Activated T-cell treated with anti-CD3 and anti-CD28 coated beads, Interleukin-2, amount 50 U/mL, for 4 hours (primary cell): ENCODE results near the gene RFX6. TPM values are rescaled to one million over a fixed set of nuclear protein-coding genes. Genes with fewer than 3 reads are reported as not detected.
"Not testable (repeated sequence)": the region's sequence is repeated elsewhere in the genome, so short reads cannot be mapped to it uniquely, and the experiment has no call there.

Source experiments
- ATAC-seq, 2 donors: fragments of 200-7000 bp; cut with Tn5 transposase; one replicate each; pipeline ENCODE4 v1.10.0; 2021
- DNase-seq: peaks from one replicate; pipeline ENCODE4 v3.0.0-alpha.2; 2020
- H3K27me3 Mint-ChIP-seq: one replicate; pipeline ENCODE4 v1.8.0; 2021; ENCODE audit warnings: low read depth, mixed read lengths
- H3K36me3 Mint-ChIP-seq: one replicate; pipeline ENCODE4 v1.8.0; 2022; ENCODE audit warnings: mixed read lengths; ENCODE audit not compliant: insufficient read depth
- H3K4me1 Mint-ChIP-seq: one replicate; pipeline ENCODE4 v1.8.0; 2021; ENCODE audit warnings: low read depth, mixed read lengths
- H3K4me3 Mint-ChIP-seq: one replicate; pipeline ENCODE4 v1.8.0; 2021; ENCODE audit warnings: mild to moderate bottlenecking, moderate library complexity, mixed read lengths
- H3K9me3 Mint-ChIP-seq: one replicate; pipeline ENCODE4 v1.8.0; 2021; ENCODE audit warnings: mixed read lengths
- total RNA-seq, 3 donors: library from RNA; stranded (reverse); gene quantifications; one replicate each; pipeline ENCODE4 v1.2.1, GENCODE V29; 2021

Gene RFX6, protein sequence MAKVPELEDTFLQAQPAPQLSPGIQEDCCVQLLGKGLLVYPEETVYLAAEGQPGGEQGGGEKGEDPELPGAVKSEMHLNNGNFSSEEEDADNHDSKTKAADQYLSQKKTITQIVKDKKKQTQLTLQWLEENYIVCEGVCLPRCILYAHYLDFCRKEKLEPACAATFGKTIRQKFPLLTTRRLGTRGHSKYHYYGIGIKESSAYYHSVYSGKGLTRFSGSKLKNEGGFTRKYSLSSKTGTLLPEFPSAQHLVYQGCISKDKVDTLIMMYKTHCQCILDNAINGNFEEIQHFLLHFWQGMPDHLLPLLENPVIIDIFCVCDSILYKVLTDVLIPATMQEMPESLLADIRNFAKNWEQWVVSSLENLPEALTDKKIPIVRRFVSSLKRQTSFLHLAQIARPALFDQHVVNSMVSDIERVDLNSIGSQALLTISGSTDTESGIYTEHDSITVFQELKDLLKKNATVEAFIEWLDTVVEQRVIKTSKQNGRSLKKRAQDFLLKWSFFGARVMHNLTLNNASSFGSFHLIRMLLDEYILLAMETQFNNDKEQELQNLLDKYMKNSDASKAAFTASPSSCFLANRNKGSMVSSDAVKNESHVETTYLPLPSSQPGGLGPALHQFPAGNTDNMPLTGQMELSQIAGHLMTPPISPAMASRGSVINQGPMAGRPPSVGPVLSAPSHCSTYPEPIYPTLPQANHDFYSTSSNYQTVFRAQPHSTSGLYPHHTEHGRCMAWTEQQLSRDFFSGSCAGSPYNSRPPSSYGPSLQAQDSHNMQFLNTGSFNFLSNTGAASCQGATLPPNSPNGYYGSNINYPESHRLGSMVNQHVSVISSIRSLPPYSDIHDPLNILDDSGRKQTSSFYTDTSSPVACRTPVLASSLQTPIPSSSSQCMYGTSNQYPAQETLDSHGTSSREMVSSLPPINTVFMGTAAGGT
- total RNA-seq: not detected

DNA sequence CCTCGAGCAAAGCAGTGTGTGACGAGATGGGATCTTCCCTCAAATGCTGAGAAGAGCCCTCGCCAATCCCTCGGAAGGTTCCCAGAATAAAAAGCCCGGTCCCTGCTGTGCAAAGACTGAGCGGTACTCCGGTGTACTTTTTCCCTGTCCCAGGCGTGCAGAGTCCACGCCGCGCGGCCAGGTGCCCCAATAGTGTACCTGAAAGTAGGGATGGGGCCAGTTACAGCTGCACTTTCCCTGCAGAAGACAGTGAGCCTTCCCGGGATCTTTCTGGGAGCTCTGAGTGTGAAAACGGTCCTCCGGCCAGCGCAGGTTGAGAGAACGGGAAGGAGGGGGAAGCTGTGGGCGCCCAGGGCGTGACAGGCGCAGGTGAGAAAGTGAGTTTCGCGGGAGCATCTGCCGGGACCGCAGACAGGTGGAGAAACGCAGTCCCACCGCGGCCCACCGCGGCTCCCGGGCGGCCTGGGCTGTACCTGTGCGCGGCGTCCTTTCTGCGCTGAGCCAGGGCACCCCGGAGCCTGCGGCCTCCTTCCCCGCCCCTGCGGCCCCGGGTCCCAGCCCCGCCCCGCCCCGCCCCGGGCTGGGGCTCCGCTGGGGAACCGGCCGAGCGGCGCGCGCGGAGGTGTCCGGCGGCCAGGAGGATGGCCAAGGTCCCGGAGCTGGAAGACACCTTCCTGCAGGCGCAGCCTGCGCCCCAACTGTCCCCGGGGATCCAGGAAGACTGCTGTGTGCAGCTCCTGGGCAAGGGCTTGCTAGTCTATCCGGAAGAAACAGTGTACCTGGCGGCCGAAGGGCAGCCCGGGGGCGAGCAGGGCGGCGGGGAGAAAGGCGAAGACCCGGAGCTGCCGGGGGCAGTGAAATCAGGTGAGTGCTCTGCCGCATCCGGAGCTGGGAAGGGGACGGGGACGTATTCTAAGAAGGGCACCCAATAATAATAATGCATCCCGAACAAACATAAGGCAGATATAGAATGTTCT lies at the start of gene RFX6:
RFX6 (plus strand) TSS at position 608 of the 977 bp plus-strand sequence; CDS start at position 642, 34 bp downstream.
- ATAC-seq (peak; percentile 32 to 34), DNase-seq (no peak)
- H3K4me1 Mint-ChIP-seq: peaks cover 11% of the 10 kb centered on the region
- no peaks in the 10 kb centered on the region for H3K9me3 Mint-ChIP-seq
- peaks cover 29% of the 10 kb centered on the region for H3K27me3 Mint-ChIP-seq
- no peaks in the 10 kb centered on the region for H3K36me3 Mint-ChIP-seq
- H3K4me3 Mint-ChIP-seq: no peak within 1 kb of the TSS

DNA sequence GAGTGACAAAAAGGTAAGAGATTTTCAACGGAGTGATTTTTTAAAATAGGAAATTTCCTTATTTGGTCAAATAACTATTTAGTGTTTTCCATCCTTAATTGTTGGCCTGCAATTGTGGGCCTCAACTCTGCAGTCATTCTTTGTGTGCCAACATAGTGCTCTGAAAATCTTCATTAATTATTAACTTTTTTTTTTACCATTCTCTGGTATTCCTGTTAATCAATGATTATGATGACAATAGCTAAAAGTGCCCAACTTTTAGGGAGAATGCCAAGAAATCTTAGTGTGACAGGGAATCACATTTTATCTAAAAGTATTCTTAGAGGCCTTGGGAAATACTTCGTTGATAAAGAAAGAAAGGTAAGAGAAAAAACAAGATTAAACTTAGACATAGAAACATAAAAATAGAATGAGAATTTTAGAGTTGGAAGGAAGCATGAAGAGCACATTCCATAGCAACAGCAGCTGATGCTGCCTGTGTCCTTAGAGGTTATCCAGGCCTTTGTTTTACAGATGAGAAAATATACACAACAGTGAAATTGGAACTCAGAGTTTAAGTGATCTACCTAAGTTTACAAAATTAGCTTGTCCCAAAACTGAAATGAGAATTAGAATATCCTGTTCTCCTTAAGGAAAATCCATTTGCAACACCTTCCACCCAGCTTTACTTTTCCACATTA lies 49.3 kb upstream of the RFX6 start:
- peaks cover 14% of the 10 kb centered on the region for H3K9me3 Mint-ChIP-seq
- no peaks in the 10 kb centered on the region for H3K27me3 Mint-ChIP-seq
- H3K36me3 Mint-ChIP-seq: no peaks in the 10 kb centered on the region
- no peaks in the 10 kb centered on the region for H3K4me1 Mint-ChIP-seq
- DNase-seq (no peak), ATAC-seq (no peak)
- H3K4me3 Mint-ChIP-seq: no peak overlapping the region

DNA sequence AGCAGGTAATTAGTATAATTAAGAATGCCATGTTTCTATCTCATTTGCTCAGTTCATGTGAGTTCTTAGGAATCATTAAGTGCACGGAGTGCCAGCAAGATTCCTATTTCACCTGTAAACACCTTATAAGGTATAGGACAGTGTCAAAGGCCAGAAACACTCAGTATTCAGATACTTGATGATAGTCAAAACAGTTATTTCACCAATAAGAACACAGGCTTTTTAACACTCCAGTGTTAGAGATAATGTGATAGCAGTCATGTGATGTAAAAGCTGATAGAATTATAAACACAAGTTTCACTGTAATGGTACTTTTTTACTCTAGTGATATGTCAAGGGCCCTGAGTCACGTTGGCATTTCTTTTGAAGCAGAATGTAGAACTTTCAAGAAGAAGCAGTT lies 48.1 kb upstream of the RFX6 start, which contains the start of gene GPRC6A:
GPRC6A (minus strand) TSS at position 101 of the 400 bp plus-strand sequence; CDS start at position 31, 70 bp downstream.
- ATAC-seq (no peak), DNase-seq (no peak)
- Mint-ChIP-seq H3K9me3 (peaks cover 7% of the 10 kb centered on the region), H3K4me3 (no peak within 1 kb of the TSS), H3K36me3 (no peaks in the 10 kb centered on the region), H3K4me1 (no peaks in the 10 kb centered on the region), H3K27me3 (no peaks in the 10 kb centered on the region)

DNA sequence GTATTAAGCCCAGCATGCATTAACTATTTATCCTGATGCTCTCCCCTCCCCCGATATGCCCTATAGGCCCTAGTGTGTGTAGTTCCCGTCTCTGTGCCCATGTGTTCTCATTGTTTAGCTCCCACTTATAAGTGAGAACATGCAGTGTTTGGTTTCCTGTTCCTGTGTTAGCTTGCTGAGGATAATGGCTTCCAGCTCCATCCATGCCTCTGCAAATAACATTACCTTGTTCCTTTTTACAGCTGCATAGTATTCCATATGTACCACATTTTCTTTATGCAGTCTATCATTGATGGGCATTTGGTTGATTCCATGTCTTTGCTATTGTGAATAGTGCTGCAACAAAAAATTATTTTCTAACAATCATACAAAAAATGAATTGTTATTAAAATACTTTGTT lies 42.5 kb upstream of the RFX6 start:
- ATAC-seq, H3K9me3 Mint-ChIP-seq, H3K27me3 Mint-ChIP-seq, H3K4me3 Mint-ChIP-seq, H3K4me1 Mint-ChIP-seq, H3K36me3 Mint-ChIP-seq, DNase-seq: not testable (repeated sequence)

DNA sequence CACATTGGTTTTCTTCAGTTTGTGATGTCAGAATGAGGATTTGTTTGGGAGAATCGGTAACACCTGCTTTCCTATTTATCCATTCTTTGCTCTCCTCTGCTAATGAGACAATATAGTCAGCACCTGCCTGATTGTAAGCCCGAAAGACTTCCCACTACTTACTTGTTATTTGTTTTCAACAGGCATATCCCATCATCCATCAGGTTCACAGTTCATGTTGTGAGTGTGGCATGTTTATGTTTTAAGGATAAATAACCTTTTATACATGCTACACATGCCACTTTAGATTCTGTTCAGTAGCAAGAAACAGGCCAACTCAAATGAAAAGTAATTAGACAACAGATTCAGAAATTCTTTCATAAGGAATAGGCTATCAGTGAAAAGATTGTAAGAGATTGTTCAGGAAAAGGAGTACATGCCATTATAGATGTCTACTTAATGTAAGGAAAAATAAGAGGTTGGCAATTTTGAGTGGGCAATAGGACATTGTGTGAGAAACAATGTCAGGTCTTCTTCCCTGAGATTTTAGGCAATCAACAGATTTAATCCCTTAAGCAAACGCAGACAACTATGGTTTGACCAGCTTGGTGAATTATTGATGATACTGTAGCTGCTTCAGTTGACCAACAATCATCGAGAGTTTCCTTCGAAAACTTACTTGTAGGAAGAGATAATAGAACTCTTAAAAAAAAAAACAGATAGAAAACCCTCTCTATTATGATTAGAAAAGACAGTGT lies 40.3 kb upstream of the RFX6 start:
- DNase-seq: no peak
- ATAC-seq: no peak
- H3K36me3 Mint-ChIP-seq: no peaks in the 10 kb centered on the region
- H3K9me3 Mint-ChIP-seq: no peaks in the 10 kb centered on the region
- no peaks in the 10 kb centered on the region for H3K27me3 Mint-ChIP-seq
- no peaks in the 10 kb centered on the region for H3K4me1 Mint-ChIP-seq
- no peak overlapping the region for H3K4me3 Mint-ChIP-seq

DNA sequence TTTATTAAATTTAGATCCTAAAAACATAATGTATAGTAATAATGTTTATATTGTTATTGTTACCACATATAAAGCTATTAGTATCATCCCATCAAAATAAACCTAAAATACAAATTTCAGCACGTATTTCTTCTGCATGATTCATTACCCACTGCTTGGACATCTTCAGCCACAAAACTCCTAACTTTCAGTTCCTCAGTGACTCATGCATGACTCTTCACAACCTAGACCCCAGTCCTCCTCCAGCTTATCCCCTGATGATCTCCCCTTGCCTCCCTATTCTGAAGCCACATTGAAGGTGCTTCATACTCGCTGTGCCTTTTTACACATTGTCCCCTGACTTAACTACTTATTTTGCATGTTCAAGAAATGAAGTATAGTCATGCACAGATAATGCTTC lies 37.0 kb upstream of the RFX6 start:
- Mint-ChIP-seq H3K36me3 (no peaks in the 10 kb centered on the region), H3K4me1 (no peaks in the 10 kb centered on the region), H3K27me3 (no peaks in the 10 kb centered on the region), H3K4me3 (no peak overlapping the region), H3K9me3 (no peaks in the 10 kb centered on the region)
- ATAC-seq (no peak), DNase-seq (no peak)

DNA sequence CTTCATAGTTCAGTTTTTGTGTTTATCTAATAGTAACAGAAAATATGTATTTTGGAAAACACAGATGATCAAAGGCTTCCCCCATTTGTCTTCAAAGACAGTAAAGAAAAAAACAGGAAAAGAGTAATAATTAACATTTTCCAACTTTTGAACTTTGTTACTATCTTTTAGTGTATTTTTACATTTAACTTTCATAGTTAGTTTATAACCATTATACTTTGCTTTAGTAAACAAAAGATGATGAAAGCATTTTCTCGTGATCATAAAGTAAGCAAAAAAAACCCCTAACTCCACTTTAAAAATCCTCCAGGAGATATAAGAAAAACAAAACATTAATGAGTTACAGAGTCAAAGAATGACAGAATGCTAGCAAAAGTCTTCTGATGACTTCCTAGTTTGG lies 34.6 kb upstream of the RFX6 start:
- no peaks in the 10 kb centered on the region for H3K4me1 Mint-ChIP-seq
- H3K36me3 Mint-ChIP-seq: no peaks in the 10 kb centered on the region
- H3K4me3 Mint-ChIP-seq: no peak overlapping the region
- no peaks in the 10 kb centered on the region for H3K9me3 Mint-ChIP-seq
- DNase-seq (no peak), ATAC-seq (no peak)
- H3K27me3 Mint-ChIP-seq: no peaks in the 10 kb centered on the region

DNA sequence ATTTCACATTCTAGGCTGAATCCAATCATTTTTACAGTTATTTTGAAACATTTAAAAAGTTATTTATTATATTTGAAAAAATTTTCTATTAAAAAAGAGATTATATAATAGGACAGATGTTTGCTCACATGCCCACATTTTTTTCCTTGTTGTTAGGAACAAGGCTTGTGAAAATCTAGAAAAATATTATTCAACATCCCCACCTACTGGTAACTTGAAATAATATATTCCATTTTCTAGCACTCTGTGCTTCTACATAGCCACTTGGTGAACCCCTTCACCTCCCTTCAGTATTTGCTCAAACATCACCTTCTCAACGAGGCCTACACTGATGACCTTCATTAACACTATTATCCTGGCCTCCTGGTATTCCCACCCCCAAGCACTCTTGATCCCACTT lies 29.8 kb upstream of the RFX6 start:
- no peaks in the 10 kb centered on the region for H3K4me1 Mint-ChIP-seq
- H3K9me3 Mint-ChIP-seq: no peaks in the 10 kb centered on the region
- DNase-seq (no peak), ATAC-seq (no peak)
- peaks cover 6% of the 10 kb centered on the region for H3K27me3 Mint-ChIP-seq
- no peaks in the 10 kb centered on the region for H3K36me3 Mint-ChIP-seq
- no peak overlapping the region for H3K4me3 Mint-ChIP-seq

DNA sequence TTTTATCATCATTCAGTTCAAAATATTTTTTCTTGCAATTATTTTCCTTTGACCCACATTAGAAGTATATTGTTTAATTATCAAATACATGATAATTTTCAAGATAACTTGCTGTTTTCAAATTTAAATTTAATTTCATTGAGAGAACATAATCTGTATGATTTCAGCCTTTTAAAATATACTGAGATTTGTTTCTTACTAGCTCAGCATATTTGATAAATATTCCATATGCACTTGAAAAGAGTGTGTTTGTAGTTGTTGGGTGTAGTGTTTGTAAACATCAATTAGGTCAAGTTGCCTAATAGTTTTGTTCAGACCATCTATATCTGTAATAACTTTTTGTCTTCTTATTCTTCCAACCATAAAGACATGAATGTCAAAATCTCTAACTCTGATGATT lies 19.0 kb upstream of the RFX6 start:
- DNase-seq: no peak
- peaks cover 19% of the 10 kb centered on the region for H3K9me3 Mint-ChIP-seq
- no peak overlapping the region for H3K4me3 Mint-ChIP-seq
- H3K27me3 Mint-ChIP-seq: peaks cover 2% of the 10 kb centered on the region
- no peaks in the 10 kb centered on the region for H3K4me1 Mint-ChIP-seq
- no peaks in the 10 kb centered on the region for H3K36me3 Mint-ChIP-seq
- ATAC-seq: no peak

DNA sequence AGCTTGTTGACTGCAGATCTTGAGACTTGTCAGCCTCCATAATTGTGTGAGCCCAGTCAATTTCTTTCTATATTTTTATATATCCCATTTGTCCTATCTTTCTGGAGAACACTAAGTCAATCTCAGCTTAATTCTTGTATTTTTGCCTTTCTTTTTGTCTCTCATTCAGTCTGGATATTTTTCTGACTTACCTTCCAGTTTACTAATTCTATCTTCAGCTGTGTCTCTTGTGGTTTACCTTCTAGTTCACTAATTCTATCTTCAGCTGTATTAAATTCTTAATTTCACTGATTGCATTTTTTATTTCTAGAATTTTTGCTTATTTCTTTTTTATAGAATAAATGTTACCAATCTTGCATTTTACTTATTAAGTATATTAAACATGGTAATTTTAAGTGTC lies 17.8 kb upstream of the RFX6 start:
- Mint-ChIP-seq H3K9me3 (peaks cover 15% of the 10 kb centered on the region), H3K27me3 (no peaks in the 10 kb centered on the region), H3K4me3 (no peak overlapping the region), H3K4me1 (no peaks in the 10 kb centered on the region), H3K36me3 (no peaks in the 10 kb centered on the region)
- ATAC-seq (no peak), DNase-seq (no peak)

DNA sequence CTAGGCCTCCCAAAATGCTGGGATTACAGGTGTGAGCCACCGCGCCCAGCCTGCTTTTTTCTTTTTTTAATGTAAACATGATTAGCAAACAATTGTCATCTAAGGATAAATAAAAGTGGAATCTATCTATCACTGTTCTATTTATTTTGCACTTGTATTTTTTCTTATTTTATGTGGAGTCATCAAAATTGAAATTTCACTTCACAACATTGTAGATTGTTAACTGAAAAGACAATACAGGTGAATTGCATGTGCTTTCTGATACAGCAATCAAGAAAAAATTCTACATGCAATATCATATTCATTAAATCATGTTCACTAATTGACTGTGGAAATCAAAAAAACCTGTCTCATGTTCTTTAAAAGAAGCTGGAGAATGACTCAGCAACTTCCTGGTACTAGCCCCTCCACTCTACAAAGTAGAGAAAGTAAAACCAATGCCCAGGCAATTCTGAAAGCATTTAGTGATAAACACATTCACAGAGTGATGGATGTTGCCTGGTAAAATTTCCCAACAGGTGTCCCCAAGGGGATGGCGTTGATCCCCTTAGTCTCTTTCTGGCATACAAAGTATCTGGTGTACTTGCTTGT lies 10.7 kb upstream of the RFX6 start:
- no peaks in the 10 kb centered on the region for H3K9me3 Mint-ChIP-seq
- no peaks in the 10 kb centered on the region for H3K4me1 Mint-ChIP-seq
- no peak overlapping the region for H3K4me3 Mint-ChIP-seq

DNA sequence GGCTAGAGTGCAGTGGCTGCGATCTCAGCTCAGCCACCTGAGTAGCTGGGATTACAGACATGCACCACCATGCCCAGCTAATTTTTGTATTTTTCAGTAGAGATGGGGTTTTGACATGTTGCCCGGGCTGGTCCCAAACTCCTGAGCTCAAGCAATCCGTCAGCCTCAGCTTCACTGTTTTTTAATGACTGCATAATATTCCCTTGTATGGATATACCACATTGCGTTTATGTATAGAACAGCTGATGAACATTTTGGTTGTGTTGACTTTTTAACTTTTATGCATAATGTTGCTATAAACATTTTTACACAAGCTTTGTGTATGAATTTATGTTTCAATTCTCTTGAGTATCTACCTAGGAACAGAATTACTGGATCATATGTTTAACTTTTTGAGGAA lies 4.3 kb upstream of the RFX6 start:
- Mint-ChIP-seq H3K36me3 (no peaks in the 10 kb centered on the region), H3K9me3 (no peaks in the 10 kb centered on the region), H3K4me1 (peaks cover 9% of the 10 kb centered on the region), H3K4me3 (no peak overlapping the region), H3K27me3 (peaks cover 25% of the 10 kb centered on the region)
- DNase-seq (no peak), ATAC-seq (no peak)

More for the DNA sequence above, 10.7 kb upstream of the RFX6 start:
- no peak for DNase-seq
- no peak for ATAC-seq
- Mint-ChIP-seq H3K36me3 (no peaks in the 10 kb centered on the region), H3K27me3 (no peaks in the 10 kb centered on the region)

DNA sequence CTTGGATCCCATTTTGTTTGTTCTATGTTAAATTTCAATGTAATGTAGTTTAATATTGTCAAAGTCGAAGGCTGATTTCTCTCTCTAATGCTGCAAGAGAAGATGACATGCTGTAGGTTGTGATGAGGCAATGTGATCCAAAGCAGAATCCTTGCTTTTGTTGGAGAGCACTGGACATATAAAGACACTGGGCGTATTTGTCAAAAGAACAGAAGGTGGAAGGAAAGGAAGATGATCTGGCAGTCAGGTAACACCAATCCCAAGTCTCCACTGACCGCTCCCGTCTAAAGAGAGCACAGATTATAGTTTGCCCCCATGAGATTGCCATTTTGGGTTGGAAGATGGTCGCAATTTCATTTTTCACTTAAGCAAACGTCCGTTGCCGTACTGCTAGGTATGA lies 935 bp upstream of the RFX6 start:
- ATAC-seq (no peak), DNase-seq (no peak)
- Mint-ChIP-seq H3K36me3 (no peaks in the 10 kb centered on the region), H3K9me3 (no peaks in the 10 kb centered on the region), H3K4me1 (peaks cover 11% of the 10 kb centered on the region), H3K27me3 (peaks cover 29% of the 10 kb centered on the region), H3K4me3 (no peak overlapping the region)
